Measurements from ENCODE around the gene EIF5.

DNA sequence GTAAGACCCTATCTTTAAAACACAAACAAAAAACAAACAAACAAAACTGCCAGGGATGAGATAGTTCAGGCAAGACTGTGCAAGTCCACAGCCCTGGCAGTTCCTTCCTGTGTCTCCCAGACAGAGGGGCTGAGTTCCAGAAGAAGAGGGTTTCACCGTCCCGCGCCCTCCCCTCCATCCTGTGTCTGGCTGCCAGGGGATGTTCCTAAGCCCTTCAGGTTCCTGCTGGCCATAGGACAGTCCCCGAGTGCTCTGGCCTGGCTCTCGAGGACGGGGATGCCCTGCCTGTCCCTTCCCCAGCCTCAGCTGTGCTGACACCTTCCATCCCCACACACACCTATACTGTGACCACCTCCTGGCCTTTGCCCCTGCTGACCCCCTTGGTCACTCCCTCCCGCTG is 40.6 kb upstream of the EIF5 start:
- TF ChIP-seq, protein P1, sequence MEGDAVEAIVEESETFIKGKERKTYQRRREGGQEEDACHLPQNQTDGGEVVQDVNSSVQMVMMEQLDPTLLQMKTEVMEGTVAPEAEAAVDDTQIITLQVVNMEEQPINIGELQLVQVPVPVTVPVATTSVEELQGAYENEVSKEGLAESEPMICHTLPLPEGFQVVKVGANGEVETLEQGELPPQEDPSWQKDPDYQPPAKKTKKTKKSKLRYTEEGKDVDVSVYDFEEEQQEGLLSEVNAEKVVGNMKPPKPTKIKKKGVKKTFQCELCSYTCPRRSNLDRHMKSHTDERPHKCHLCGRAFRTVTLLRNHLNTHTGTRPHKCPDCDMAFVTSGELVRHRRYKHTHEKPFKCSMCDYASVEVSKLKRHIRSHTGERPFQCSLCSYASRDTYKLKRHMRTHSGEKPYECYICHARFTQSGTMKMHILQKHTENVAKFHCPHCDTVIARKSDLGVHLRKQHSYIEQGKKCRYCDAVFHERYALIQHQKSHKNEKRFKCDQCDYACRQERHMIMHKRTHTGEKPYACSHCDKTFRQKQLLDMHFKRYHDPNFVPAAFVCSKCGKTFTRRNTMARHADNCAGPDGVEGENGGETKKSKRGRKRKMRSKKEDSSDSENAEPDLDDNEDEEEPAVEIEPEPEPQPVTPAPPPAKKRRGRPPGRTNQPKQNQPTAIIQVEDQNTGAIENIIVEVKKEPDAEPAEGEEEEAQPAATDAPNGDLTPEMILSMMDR (IDR thresholded peaks at IDR 0.05) = no peak
- no peak for TF ChIP-seq EP300 (IDR thresholded peaks at IDR 0.05)
- TF ChIP-seq POLR2AphosphoS5 (IDR thresholded peaks at IDR 0.05) = no peak
- TF ChIP-seq POLR2A (IDR thresholded peaks at IDR 0.05) = no peak
